GM23338 (cell line): Measurements from ENCODE around the gene FYTTD1. TPM values are rescaled to one million over a fixed set of nuclear protein-coding genes. Genes with fewer than 3 reads are reported as not detected.

Experiments used
- ATAC-seq: fragments of 200-7000 bp; cut with Tn5 transposase; 3 replicates; pipeline ENCODE4 v1.9.1; 2020
- DNase-seq: peaks from one replicate; pipeline ENCODE4 v3.0.0-alpha.2; 2015; ENCODE audit warnings: low spot score
- H2AFZ ChIP-seq: fragments of 200-600 bp; sonication (generic); 2 replicates; pipeline ENCODE4 v1.8.0; 2016; ENCODE audit warnings: antibody characterized with exemption, mild to moderate bottlenecking, moderate library complexity
- H3F3A ChIP-seq: fragments of 200-600 bp; sonication (generic); replicated peaks from 2 replicates; pipeline ENCODE4 v1.8.0; 2017; ENCODE audit warnings: antibody characterized with exemption, mixed run types, low read depth
- H3K27ac ChIP-seq: fragments of 200-600 bp; sonication (generic); 2 replicates; pipeline ENCODE4 v1.6.1; 2016; ENCODE audit warnings: low read depth
- H3K27me3 ChIP-seq: fragments of 200-600 bp; sonication (generic); 2 replicates; pipeline ENCODE4 v1.8.0; 2016; ENCODE audit warnings: mild to moderate bottlenecking, mixed run types, moderate library complexity; ENCODE audit not compliant: insufficient read depth
- H3K36me3 ChIP-seq: fragments of 200-600 bp; sonication (generic); 2 replicates; pipeline ENCODE4 v1.8.0; 2016; ENCODE audit warnings: mild to moderate bottlenecking; ENCODE audit not compliant: insufficient read depth
- H3K4me1 ChIP-seq: fragments of 200-600 bp; sonication (generic); 2 replicates; pipeline ENCODE4 v1.8.0; 2016; ENCODE audit warnings: mild to moderate bottlenecking, moderate library complexity; ENCODE audit not compliant: insufficient read depth
- H3K4me2 ChIP-seq: fragments of 200-600 bp; sonication (generic); 2 replicates; pipeline ENCODE4 v1.7.1; 2017; ENCODE audit warnings: mixed run types
- H3K4me3 ChIP-seq: fragments of 200-600 bp; sonication (generic); 2 replicates; pipeline ENCODE4 v1.6.1; 2016; ENCODE audit warnings: mixed run types
- H3K79me2 ChIP-seq: fragments of 200-600 bp; sonication (generic); replicated peaks from 2 replicates; pipeline ENCODE4 v1.8.0; 2017; ENCODE audit warnings: mild to moderate bottlenecking; ENCODE audit not compliant: insufficient read depth
- H3K9me2 ChIP-seq: fragments of 200-600 bp; sonication (generic); 2 replicates; pipeline ENCODE4 v1.8.0; 2017; ENCODE audit not compliant: insufficient read depth
- H4K20me1 ChIP-seq: fragments of 200-600 bp; sonication (generic); replicated peaks from 2 replicates; pipeline ENCODE4 v1.8.0; 2017; ENCODE audit warnings: mild to moderate bottlenecking; ENCODE audit not compliant: insufficient read depth
- H3K27ac Mint-ChIP-seq: 2 replicates; pipeline ENCODE4 v1.8.0; 2020; ENCODE audit warnings: inconsistent platforms, mild to moderate bottlenecking, moderate library complexity, mixed read lengths
- H3K27me3 Mint-ChIP-seq: 3 replicates; pipeline ENCODE4 v1.8.0; 2022; ENCODE audit warnings: low read depth, mild to moderate bottlenecking, moderate library complexity, mixed read lengths, inconsistent platforms; ENCODE audit not compliant: insufficient read depth, poor library complexity
- H3K36me3 Mint-ChIP-seq: 3 replicates; pipeline ENCODE4 v1.8.0; 2021; ENCODE audit warnings: low read depth, mild to moderate bottlenecking, inconsistent platforms, moderate library complexity, mixed read lengths
- H3K4me1 Mint-ChIP-seq: 3 replicates; pipeline ENCODE4 v1.8.0; 2020; ENCODE audit warnings: mild to moderate bottlenecking, inconsistent platforms, mixed read lengths
- H3K4me3 Mint-ChIP-seq: 3 replicates; pipeline ENCODE4 v1.8.0; 2021; ENCODE audit warnings: moderate library complexity, mild to moderate bottlenecking, inconsistent platforms, mixed read lengths
- H3K9me3 Mint-ChIP-seq: 3 replicates; pipeline ENCODE4 v1.8.0; 2020; ENCODE audit warnings: moderate library complexity, mild to moderate bottlenecking, inconsistent platforms, mixed read lengths
- CREB1 ChIP-seq: fragments of 250-450 bp; sonication (Bioruptor Pico); IDR thresholded peaks from 2 replicates; pipeline ENCODE4 v1.5.0; 2020; ENCODE audit warnings: low read depth, mild to moderate bottlenecking, moderate library complexity
- CTCF ChIP-seq, 2 experiments: fragments of 200-600 bp in 1 of 2; sonication (generic) in 1 of 2; conservative IDR thresholded peaks; 2 replicates each; pipeline versions ENCODE4 v1.5.1 to v1.6.1; 2016 to 2017; ENCODE audit warnings: antibody characterized with exemption in 2 of 2, low read depth in 2 of 2, mild to moderate bottlenecking in 2 of 2, moderate library complexity in 1 of 2
- ETS1 ChIP-seq: IDR thresholded peaks from 2 replicates; pipeline ENCODE4 v1.6.1; 2016; ENCODE audit warnings: antibody characterized with exemption
- EZH2 ChIP-seq: fragments of 200-600 bp; sonication (generic); IDR thresholded peaks from one replicate; pipeline ENCODE4 v1.8.0; 2017; ENCODE audit warnings: antibody characterized with exemption, mild to moderate bottlenecking, low read depth; ENCODE audit not compliant: unreplicated experiment
- EZH2phosphoT487 ChIP-seq: fragments of 200-600 bp; sonication (generic); IDR thresholded peaks from one replicate; pipeline ENCODE4 v1.8.1; 2018; ENCODE audit warnings: antibody characterized with exemption; ENCODE audit not compliant: unreplicated experiment
- JUNB ChIP-seq: IDR thresholded peaks from one replicate; pipeline ENCODE4 v1.6.1; 2016; ENCODE audit warnings: antibody characterized with exemption; ENCODE audit not compliant: unreplicated experiment
- POLR2AphosphoS5 ChIP-seq: IDR thresholded peaks from 2 replicates; pipeline ENCODE4 v1.6.1; 2016; ENCODE audit warnings: antibody characterized with exemption, low read depth
- REST ChIP-seq: IDR thresholded peaks from one replicate; pipeline ENCODE4 v1.6.1; 2018; ENCODE audit warnings: antibody characterized with exemption; ENCODE audit not compliant: unreplicated experiment
- ZNF114 ChIP-seq: fragments of 250-450 bp; sonication (Bioruptor Pico); IDR thresholded peaks from 2 replicates; pipeline ENCODE4 v1.5.0; 2020; ENCODE audit warnings: mild to moderate bottlenecking, moderate library complexity
- ZNF331 ChIP-seq: fragments of 250-450 bp; sonication (Bioruptor Pico); IDR thresholded peaks from 2 replicates; pipeline ENCODE4 v1.5.0; 2020; ENCODE audit warnings: low read depth, mild to moderate bottlenecking, moderate library complexity
- polyA plus RNA-seq: library from polyadenylated mRNA; unstranded; fragments of >200 nt; fragmentation: Nextera tagmentation; extraction: Ambion mirVana; gene quantifications from 2 replicates; pipeline ENCODE4 v1.2.1, GENCODE V29; 2016
- total RNA-seq: library from RNA; depleted of rRNA; stranded (reverse); fragments of >200 nt; shearing (Covaris generic); gene quantifications from 2 replicates; pipeline ENCODE4 v1.2.3, GENCODE V29; 2014

Gene FYTTD1
- total and polyA plus RNA-seq, 2 experiments from 2014 or later: 13.7 to 14.8 TPM

- H3K79me2 ChIP-seq: no peaks in the 10 kb centered on the region
- Mint-ChIP-seq H3K4me1 (no peaks in the 10 kb centered on the region), H3K27ac (no peak overlapping the region), H3K36me3 (peaks cover 30% of the 10 kb centered on the region; the same call in 2 of the 3 replicates), H3K27me3 (no peaks in the 10 kb centered on the region), H3K4me3 (no peak overlapping the region), H3K9me3 (no peaks in the 10 kb centered on the region; the same call in 2 of the 3 replicates)
- H3K4me3 ChIP-seq: no peak overlapping the region
- H3K27ac ChIP-seq: no peak overlapping the region
- ATAC-seq (no peak), DNase-seq (no peak)
- TF ChIP-seq JUNB (no peak), CTCF (conservative IDR thresholded peaks at IDR 0.05; ENCODE audit: low read depth in 2 of 2) (no peak), EZH2phosphoT487 (no peak), CREB1 (CRISPR knock-in tag) (no peak), ZNF331 (CRISPR knock-in tag) (no peak), ETS1 (no peak), EZH2 (no peak), ZNF114 (CRISPR knock-in tag) (no peak), REST (no peak), POLR2AphosphoS5 (no peak)
- H3K4me1 ChIP-seq: no peaks in the 10 kb centered on the region
- 0 out of 2 replicates have a peak, but pooled peaks cover 6% of the 10 kb centered on the region for H3K36me3 ChIP-seq
- no peaks in the 10 kb centered on the region for H3F3A ChIP-seq
- no peak overlapping the region for H3K4me2 ChIP-seq
- H2AFZ ChIP-seq: no peak overlapping the region
- no peaks in the 10 kb centered on the region for H3K9me2 ChIP-seq
- no peaks in the 10 kb centered on the region for H3K27me3 ChIP-seq
- no peaks in the 10 kb centered on the region for H4K20me1 ChIP-seq
Measured at GRCh38 chr3:197782230-197782629, 32.5 kb downstream of the FYTTD1 start.
